NCI-H460 (cell line): ENCODE measurements around the gene NPAS4. TPM values are rescaled to one million over a fixed set of nuclear protein-coding genes. Genes with fewer than 3 reads are reported as not detected.

Experiments used
- DNase-seq: peaks from one replicate; pipeline ENCODE4 v3.0.0-alpha.2; 2016; ENCODE audit warnings: low read depth; ENCODE audit errors: extremely low read depth
- small RNA-seq, 2 experiments: library from RNA; depleted of rRNA; stranded (forward); fragments of <200 nt; gene quantifications; one replicate each; pipeline ENCODE3, GENCODE V24; 2014
- total RNA-seq: library from RNA; depleted of rRNA; stranded (reverse); fragments of >200 nt; shearing (Covaris generic); gene quantifications from 2 replicates; pipeline ENCODE4 v1.2.3, GENCODE V29; 2014; rRNA removed

Gene NPAS4
- total RNA-seq, 1 experiment from 2014 or later: not detected

DNA sequence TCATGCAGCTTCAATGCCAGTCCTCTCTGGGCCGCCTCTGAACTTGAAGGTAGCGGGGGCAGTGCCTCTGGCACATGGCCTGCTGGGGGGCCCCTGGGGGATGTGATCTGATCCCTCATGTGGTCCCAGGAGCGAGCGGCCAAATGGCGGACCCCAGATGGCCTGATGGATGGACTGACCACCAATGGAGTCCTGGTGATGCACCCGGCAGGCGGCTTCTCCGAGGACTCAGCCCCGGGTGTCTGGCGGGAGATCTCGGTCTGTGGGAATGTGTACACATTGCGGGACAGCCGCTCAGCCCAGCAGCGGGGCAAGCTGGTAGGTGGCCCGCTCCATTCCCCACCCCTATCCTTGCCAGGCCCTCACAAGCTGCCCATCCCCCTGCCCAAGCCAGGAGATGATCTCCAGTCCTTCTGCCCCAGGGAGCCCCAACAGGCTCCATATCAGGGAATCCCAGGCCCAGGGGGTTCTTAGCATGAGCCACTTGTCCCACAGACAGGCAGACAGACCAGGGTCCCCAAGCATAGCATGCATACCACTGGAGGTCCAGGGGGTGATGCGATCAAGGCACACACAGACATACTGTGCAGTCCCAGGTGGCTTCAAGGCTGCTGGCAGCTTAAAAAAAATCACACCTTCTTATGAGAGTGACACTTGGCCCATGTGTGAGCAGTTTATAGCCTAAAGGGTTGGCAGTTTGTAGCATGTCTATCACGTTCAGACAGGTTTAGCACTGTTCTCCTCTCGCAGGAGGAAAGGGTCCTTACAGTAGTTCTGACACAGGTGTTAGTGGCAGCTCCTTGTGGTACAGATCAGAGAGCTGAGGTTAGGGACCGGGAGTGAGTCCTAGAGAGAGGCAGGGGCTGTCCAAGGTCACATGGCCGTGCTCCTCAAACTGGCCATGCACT, 53.0 kb downstream of the NPAS4 start:
- DNase-seq: no peak

DNA sequence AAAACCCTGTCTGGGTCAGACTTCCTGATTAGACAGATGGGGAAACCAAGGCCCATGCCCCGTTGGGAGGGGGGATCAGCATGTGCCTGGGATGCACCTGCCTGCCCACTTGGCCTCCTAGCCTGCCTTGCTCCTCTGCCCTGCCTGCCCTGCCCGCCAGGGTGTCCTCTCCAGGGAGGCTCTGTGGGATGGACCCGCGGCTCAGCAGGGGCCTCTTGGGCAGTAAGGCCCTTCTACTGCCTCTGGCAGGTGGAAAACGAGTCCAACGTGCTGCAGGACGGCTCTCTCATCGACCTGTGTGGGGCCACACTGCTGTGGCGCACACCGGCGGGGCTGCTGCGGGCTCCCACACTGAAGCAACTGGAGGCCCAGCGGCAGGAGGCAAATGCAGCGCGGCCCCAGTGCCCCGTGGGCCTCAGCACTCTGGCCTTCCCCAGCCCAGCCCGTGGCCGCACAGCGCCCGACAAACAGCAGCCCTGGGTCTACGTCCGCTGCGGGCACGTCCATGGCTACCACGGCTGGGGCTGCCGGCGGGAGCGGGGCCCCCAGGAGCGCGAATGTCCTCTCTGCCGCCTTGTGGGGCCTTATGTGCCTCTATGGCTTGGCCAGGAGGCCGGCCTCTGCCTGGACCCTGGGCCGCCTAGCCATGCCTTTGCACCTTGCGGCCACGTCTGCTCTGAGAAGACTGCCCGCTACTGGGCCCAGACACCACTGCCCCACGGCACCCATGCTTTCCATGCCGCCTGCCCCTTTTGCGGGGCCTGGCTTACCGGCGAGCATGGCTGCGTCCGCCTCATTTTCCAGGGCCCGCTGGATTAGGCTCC, 54.7 kb downstream of the NPAS4 start:
- DNase-seq: no peak

Small RNA genes within 50 kb of the gene (small RNA-seq; reads per million reads assigned to genes)
- gene RF00017: 0 reads per million in 2 experiments
- 0 reads per million in 2 experiments for gene RF00416
- gene RNU1-84P: 0.02 to 0.06 reads per million in 2 experiments

Other genes with a start within 250 kb of the NPAS4 start
- gene KLC2, start 163.3 kb upstream of the NPAS4 start, total RNA-seq: 17.1 and 17.8 TPM in 2 replicates
- gene RAB1B, start 152.4 kb upstream of the NPAS4 start, total RNA-seq: 55.6 and 65.3 TPM in 2 replicates
- gene CNIH2, start 142.9 kb upstream of the NPAS4 start, total RNA-seq: 0.20 TPM in 1 of 2 replicates, not detected in the other
- 62.5 and 74.1 TPM in 2 replicates for gene YIF1A, start 131.9 kb upstream of the NPAS4 start, total RNA-seq
- 0.32 and 0.40 TPM in 2 replicates for gene TMEM151A, start 129.1 kb upstream of the NPAS4 start, total RNA-seq
- not detected in 2 replicates for gene CD248, start 104.0 kb upstream of the NPAS4 start, total RNA-seq
- 18.7 and 23.9 TPM in 2 replicates for gene RIN1, start 84.6 kb upstream of the NPAS4 start, total RNA-seq
- 35.3 and 44.2 TPM in 2 replicates for gene BRMS1, start 75.9 kb upstream of the NPAS4 start, total RNA-seq
- gene B4GAT1, start 73.4 kb upstream of the NPAS4 start, total RNA-seq: 15.0 and 16.9 TPM in 2 replicates
- gene SLC29A2, start 49.3 kb upstream of the NPAS4 start, total RNA-seq: 4.6 and 4.7 TPM in 2 replicates
- 66.8 and 90.4 TPM in 2 replicates for gene MRPL11, start 17.8 kb downstream of the NPAS4 start, total RNA-seq
- gene PELI3, start 45.9 kb downstream of the NPAS4 start, total RNA-seq: 2.7 and 3.2 TPM in 2 replicates
- 30.8 and 31.9 TPM in 2 replicates for gene DPP3, start 59.4 kb downstream of the NPAS4 start, total RNA-seq
- 13.7 and 16.7 TPM in 2 replicates for gene BBS1, start 89.6 kb downstream of the NPAS4 start, total RNA-seq
- gene ZDHHC24, start 125.0 kb downstream of the NPAS4 start, total RNA-seq: 8.0 and 13.7 TPM in 2 replicates
- gene ACTN3, start 125.9 kb downstream of the NPAS4 start, total RNA-seq: not detected in 2 replicates
- 9.0 and 9.5 TPM in 2 replicates for gene CTSF, start 147.6 kb downstream of the NPAS4 start, total RNA-seq
- gene CCDC87, start 172.0 kb downstream of the NPAS4 start, total RNA-seq: 0.37 and 0.52 TPM in 2 replicates
- gene CCS, start 172.2 kb downstream of the NPAS4 start, total RNA-seq: 13.7 and 14.7 TPM in 2 replicates
- 36.9 and 38.1 TPM in 2 replicates for gene RBM14, start 195.6 kb downstream of the NPAS4 start, total RNA-seq
- 64.3 and 69.4 TPM in 2 replicates for gene RBM4, start 217.7 kb downstream of the NPAS4 start, total RNA-seq